Tibial nerve (tissue), 4 donors: ENCODE data around the gene NOL4.

Source experiments
- CTCF ChIP-seq, 5 experiments: fragments of 200-600 bp in 3 of 5; fragments of 450-650 bp in 2 of 5; sonication (generic) in 3 of 5; IDR thresholded peaks; one replicate each; pipeline ENCODE4 v1.5.1; 2016 to 2019; ENCODE audit warnings: antibody characterized with exemption in 5 of 5, mild to moderate bottlenecking in 3 of 5, moderate library complexity in 2 of 5
- EP300 ChIP-seq, 2 donors: sonication (generic); formaldehyde crosslinking; IDR thresholded peaks; one replicate each; pipeline ENCODE4 v1.6.1; 2017; ENCODE audit warnings: antibody characterized with exemption in 2 of 2, mild to moderate bottlenecking in 1 of 2
- POLR2A ChIP-seq, 2 donors: fragments of 450-650 bp; IDR thresholded peaks; one replicate each; pipeline ENCODE4 v1.6.1; 2017; ENCODE audit warnings: antibody characterized with exemption in 2 of 2, mild to moderate bottlenecking in 2 of 2, moderate library complexity in 2 of 2

- TF ChIP-seq CTCF (IDR thresholded peaks at IDR 0.05) (no peak), POLR2A (IDR thresholded peaks at IDR 0.05) (no peak), EP300 (IDR thresholded peaks at IDR 0.05) (no peak)
Measured at GRCh38 chr18:34223164-34223892, 1.4 kb downstream of the NOL4 start.
